OCI-LY7 (cell line): ENCODE results near the gene ENTPD1. TPM values are rescaled to one million over a fixed set of nuclear protein-coding genes. Genes with fewer than 3 reads are reported as not detected.
"Not testable (repeated sequence)": the region's sequence is repeated elsewhere in the genome, so short reads cannot be mapped to it uniquely, and the experiment has no call there.

Experiments used
- BruUV-seq: library from RNA; stranded (reverse); fragments of 400-500 nt; replicated peaks from 2 replicates; lab custom pipeline; 2021; lab: Mats Ljungman, UMichigan
- CTCF ChIA-PET: fragments of 300-600 bp; sonication (Branson Sonifier 250); formaldehyde crosslinking; loops from one replicate; lab custom pipeline; 2022; ENCODE audit warnings: antibody characterized with exemption; ENCODE audit not compliant: unreplicated experiment; lab: Charles Lee
- POLR2A ChIA-PET: fragments of 300-600 bp; sonication (Branson Sonifier 250); formaldehyde crosslinking; loops from one replicate; lab custom pipeline; 2022; ENCODE audit warnings: antibody characterized with exemption; lab: Charles Lee
- DNase-seq: peaks from one replicate; pipeline ENCODE4 v3.0.0-alpha.2; 2015; ENCODE audit warnings: low spot score
- H2AFZ ChIP-seq: fragments of 200-600 bp; sonication (generic), shearing (Covaris generic); 2 replicates; pipeline ENCODE4 v1.6.1; 2014; ENCODE audit warnings: mild to moderate bottlenecking, antibody characterized with exemption, low read length, moderate library complexity
- H3K27ac ChIP-seq: fragments of 200-600 bp; sonication (generic); 2 replicates; pipeline ENCODE4 v1.5.1; 2014; ENCODE audit warnings: mixed run types, low read depth, mild to moderate bottlenecking, moderate library complexity, low read length, inconsistent platforms; ENCODE audit not compliant: poor library complexity, severe bottlenecking
- H3K36me3 ChIP-seq: fragments of 200-600 bp; sonication (generic); 2 replicates; pipeline ENCODE4 v1.6.1; 2014; ENCODE audit warnings: mild to moderate bottlenecking, antibody characterized with exemption, low read length, moderate library complexity, mixed read lengths; ENCODE audit not compliant: insufficient read depth
- H3K4me1 ChIP-seq: fragments of 200-600 bp; sonication (generic); 2 replicates; pipeline ENCODE4 v1.5.1; 2014; ENCODE audit warnings: mild to moderate bottlenecking, low read length; ENCODE audit not compliant: insufficient read depth, poor library complexity, severe bottlenecking
- H3K4me2 ChIP-seq: fragments of 200-600 bp; sonication (generic); 2 replicates; pipeline ENCODE4 v1.6.1; 2014; ENCODE audit warnings: mild to moderate bottlenecking, low read length
- H3K4me3 ChIP-seq: fragments of 200-600 bp; sonication (generic); 2 replicates; pipeline ENCODE4 v1.5.1; 2014; ENCODE audit warnings: mild to moderate bottlenecking, low read depth, low read length; ENCODE audit not compliant: poor library complexity, severe bottlenecking
- H3K79me2 ChIP-seq: fragments of 200-600 bp; sonication (generic); 2 replicates; pipeline ENCODE4 v1.6.1; 2016; ENCODE audit warnings: low read depth, mild to moderate bottlenecking, low read length, moderate library complexity, mixed read lengths; ENCODE audit not compliant: insufficient read depth
- H3K9me2 ChIP-seq: fragments of 200-600 bp; sonication (generic); 2 replicates; pipeline ENCODE4 v1.6.1; 2016; ENCODE audit warnings: mild to moderate bottlenecking, low read length, mixed read lengths; ENCODE audit not compliant: insufficient read depth
- H3K9me3 ChIP-seq: fragments of 200-600 bp; sonication (generic); 2 replicates; pipeline ENCODE4 v1.6.1; 2014; ENCODE audit warnings: mild to moderate bottlenecking, mixed run types, low read length, mixed read lengths
- H4K20me1 ChIP-seq: fragments of 200-600 bp; sonication (generic); 2 replicates; pipeline ENCODE4 v1.6.1; 2014; ENCODE audit warnings: mild to moderate bottlenecking, antibody characterized with exemption, low read length, moderate library complexity, mixed read lengths; ENCODE audit not compliant: insufficient read depth
- EZH2phosphoT487 ChIP-seq: fragments of 200-600 bp; sonication (generic); IDR thresholded peaks from 2 replicates; pipeline ENCODE4 v1.6.1; 2018; ENCODE audit warnings: low read depth, borderline replicate concordance, mild to moderate bottlenecking, mixed run types, antibody characterized with exemption, low read length, moderate library complexity, mixed read lengths
- intact Hi-C: fragments of 100-400 bp; cut with micrococcal nuclease; formaldehyde crosslinking; loops from one replicate; pipeline ENCODE4 v1.10.0; 2022; ENCODE audit not compliant: unreplicated experiment
- total RNA-seq, 2 experiments: library from RNA; depleted of rRNA in 1 of 2; stranded (reverse); fragments of >200 nt in 1 of 2; shearing (Covaris generic) in 1 of 2; gene quantifications; 2 replicates each; pipeline ENCODE4 v1.2.3, GENCODE V29; 2014 to 2022
- TF ChIP-seq, protein P1 (sequence below): fragments of 200-600 bp; sonication (generic); conservative IDR thresholded peaks from 2 replicates; pipeline ENCODE4 v1.5.1; 2014; ENCODE audit warnings: mild to moderate bottlenecking, antibody characterized with exemption, low read length, moderate library complexity, mixed read lengths

Gene ENTPD1
- total RNA-seq, 2 experiments from 2014 or later = 5.1 to 6.7 TPM

DNA sequence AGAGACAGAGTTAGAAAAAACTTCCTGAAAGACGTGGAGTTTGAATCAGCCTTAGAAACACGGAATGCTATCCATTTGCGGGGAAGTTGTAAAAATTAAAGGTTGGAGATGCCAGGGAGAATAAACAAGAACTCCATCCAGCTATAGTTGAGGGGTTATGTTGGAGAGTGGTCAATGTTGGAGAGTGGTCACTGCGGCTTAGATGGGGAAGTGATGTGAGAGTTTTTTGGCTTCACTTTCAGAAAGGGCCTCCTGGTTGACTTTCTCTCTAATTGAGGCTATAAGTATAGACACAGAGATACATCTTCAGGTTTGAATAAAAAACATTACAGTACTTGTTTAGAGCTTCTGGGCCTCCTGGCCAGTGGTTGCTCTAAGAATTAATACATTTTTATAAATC lies 152.5 kb downstream of the ENTPD1 start:
- no peaks in the 10 kb centered on the region for H3K9me2 ChIP-seq

DNA sequence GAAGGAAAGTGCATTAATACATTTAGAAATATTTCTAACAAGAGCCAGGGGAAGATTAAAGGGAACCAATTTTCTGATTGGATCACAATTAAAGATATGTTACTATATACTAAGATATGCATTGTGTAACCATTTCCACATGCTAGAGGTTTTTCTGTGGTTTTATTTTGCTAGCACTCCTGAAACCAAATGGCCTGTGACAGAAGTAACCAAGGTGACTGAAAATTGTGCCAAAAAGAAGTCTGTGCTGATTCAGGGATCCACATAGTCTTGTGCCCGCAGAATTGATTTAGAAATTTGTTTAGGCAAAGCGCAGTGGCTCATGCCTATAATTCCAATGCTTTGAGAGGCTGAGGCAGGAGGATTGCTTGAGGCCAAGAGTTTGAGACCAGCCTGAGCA lies 153.6 kb downstream of the ENTPD1 start:
- POLR2A ChIA-PET = no interaction called here
- Histone ChIP-seq H4K20me1 (no peaks in the 10 kb centered on the region), H3K9me3 (no peaks in the 10 kb centered on the region), H3K4me1 (peaks cover 11% of the 10 kb centered on the region), H3K79me2 (no peaks in the 10 kb centered on the region), H3K27ac (no peak overlapping the region), H3K36me3 (no peaks in the 10 kb centered on the region), H3K4me2 (no peak overlapping the region), H2AFZ (no peak overlapping the region), H3K4me3 (no peak overlapping the region), H3K9me2 (no peaks in the 10 kb centered on the region)
- intact Hi-C loops = no loop called here
- no peak for DNase-seq
- CTCF ChIA-PET = no interaction called here
- no peak for TF ChIP-seq EZH2phosphoT487
- TF ChIP-seq, protein P1, sequence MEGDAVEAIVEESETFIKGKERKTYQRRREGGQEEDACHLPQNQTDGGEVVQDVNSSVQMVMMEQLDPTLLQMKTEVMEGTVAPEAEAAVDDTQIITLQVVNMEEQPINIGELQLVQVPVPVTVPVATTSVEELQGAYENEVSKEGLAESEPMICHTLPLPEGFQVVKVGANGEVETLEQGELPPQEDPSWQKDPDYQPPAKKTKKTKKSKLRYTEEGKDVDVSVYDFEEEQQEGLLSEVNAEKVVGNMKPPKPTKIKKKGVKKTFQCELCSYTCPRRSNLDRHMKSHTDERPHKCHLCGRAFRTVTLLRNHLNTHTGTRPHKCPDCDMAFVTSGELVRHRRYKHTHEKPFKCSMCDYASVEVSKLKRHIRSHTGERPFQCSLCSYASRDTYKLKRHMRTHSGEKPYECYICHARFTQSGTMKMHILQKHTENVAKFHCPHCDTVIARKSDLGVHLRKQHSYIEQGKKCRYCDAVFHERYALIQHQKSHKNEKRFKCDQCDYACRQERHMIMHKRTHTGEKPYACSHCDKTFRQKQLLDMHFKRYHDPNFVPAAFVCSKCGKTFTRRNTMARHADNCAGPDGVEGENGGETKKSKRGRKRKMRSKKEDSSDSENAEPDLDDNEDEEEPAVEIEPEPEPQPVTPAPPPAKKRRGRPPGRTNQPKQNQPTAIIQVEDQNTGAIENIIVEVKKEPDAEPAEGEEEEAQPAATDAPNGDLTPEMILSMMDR = no peak
- no TSS peak for BruUV-seq

More for the DNA sequence above, 152.5 kb downstream of the ENTPD1 start:
- peaks cover 11% of the 10 kb centered on the region for H3K4me1 ChIP-seq
- intact Hi-C loops = no loop called here
- H4K20me1 ChIP-seq = no peaks in the 10 kb centered on the region
- no TSS peak for BruUV-seq
- H2AFZ ChIP-seq = no peak overlapping the region
- TF ChIP-seq, protein P1 = no peak
- no peak for TF ChIP-seq EZH2phosphoT487
- POLR2A ChIA-PET = interaction anchor here (0.6 kb wide), 1 partner anchor 255 kb away, joined by 3 read pairs; no protein-coding TSS in a partner anchor
- H3K4me3 ChIP-seq = no peak overlapping the region
- no peaks in the 10 kb centered on the region for H3K36me3 ChIP-seq
- no peak overlapping the region for H3K4me2 ChIP-seq
- H3K27ac ChIP-seq = no peak overlapping the region
- DNase-seq = no peak
- no peaks in the 10 kb centered on the region for H3K79me2 ChIP-seq
- no peaks in the 10 kb centered on the region for H3K9me3 ChIP-seq
- CTCF ChIA-PET = interaction anchor here (0.7 kb wide), 1 partner anchor 63 kb away, joined by 3 read pairs; no protein-coding TSS in a partner anchor

DNA sequence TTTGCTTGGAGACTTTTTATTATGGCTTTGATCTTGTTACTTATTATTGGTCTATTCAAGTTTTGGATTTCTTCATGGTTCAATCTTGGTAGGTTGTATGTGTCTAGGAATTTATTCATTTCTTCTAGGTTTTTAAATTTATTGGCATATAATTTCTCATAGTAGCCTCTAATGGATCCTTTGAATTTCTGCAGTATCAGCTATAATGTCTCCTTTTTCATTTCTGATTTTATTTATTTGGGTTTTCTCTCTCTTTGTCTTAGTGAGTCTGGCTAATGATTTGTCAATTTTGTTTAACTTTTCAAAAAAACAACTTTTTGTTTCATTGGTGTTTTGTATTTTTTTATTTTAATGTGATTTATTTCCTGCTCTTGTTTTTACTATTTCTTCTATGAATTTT lies 160.1 kb downstream of the ENTPD1 start:
- intact Hi-C loops, CTCF ChIA-PET, H3K4me1 ChIP-seq, H4K20me1 ChIP-seq, H3K79me2 ChIP-seq, POLR2A ChIA-PET, H3K4me3 ChIP-seq, H3K27ac ChIP-seq, H2AFZ ChIP-seq, H3K4me2 ChIP-seq, H3K9me3 ChIP-seq, H3K9me2 ChIP-seq, BruUV-seq, DNase-seq, H3K36me3 ChIP-seq: not testable (repeated sequence)

Other genes starting within 250 kb of the ENTPD1 start
- 0.10 and 0.57 TPM in 2 replicates for gene SORBS1, start 194.8 kb upstream of the ENTPD1 start, total RNA-seq (2014; rRNA removed; shearing (Covaris generic))
- gene SORBS1, start 194.8 kb upstream of the ENTPD1 start, total RNA-seq (2022) = 3.1 and 3.3 TPM in 2 replicates
- gene ALDH18A1, start 99.5 kb upstream of the ENTPD1 start, total RNA-seq (2014; rRNA removed; shearing (Covaris generic)) = 62.3 and 65.9 TPM in 2 replicates
- gene ALDH18A1, start 99.5 kb upstream of the ENTPD1 start, total RNA-seq (2022) = 72.1 and 72.3 TPM in 2 replicates
- 9.6 and 10.4 TPM in 2 replicates for gene TCTN3, start 62.2 kb upstream of the ENTPD1 start, total RNA-seq (2014; rRNA removed; shearing (Covaris generic))
- gene TCTN3, start 62.2 kb upstream of the ENTPD1 start, total RNA-seq (2022) = 14.4 and 18.1 TPM in 2 replicates
- 4.1 TPM in 1 of 2 replicates, not detected in the other for gene CC2D2B, start 151.8 kb downstream of the ENTPD1 start, total RNA-seq (2014; rRNA removed; shearing (Covaris generic))
- 0.41 TPM in 1 of 2 replicates, not detected in the other for gene CC2D2B, start 151.8 kb downstream of the ENTPD1 start, total RNA-seq (2022)